Measurements from ENCODE around the gene MYOG. TPM values are rescaled to one million over a fixed set of nuclear protein-coding genes. Genes with fewer than 3 reads are reported as not detected.

Gene MYOG
- total and polyA plus RNA-seq, 2 of the 4 experiments (the other 2 are of a cell fraction): not detected

GRCh38 chr1:203074610-203075009 lies 11.2 kb downstream of the MYOG start:
- Histone ChIP-seq H3K4me2 (ENCODE audit: low read depth, low read length) (no peak overlapping the region), H3K79me1 (ENCODE audit: low read depth in 1 of 2, low read length in 2 of 2) (no peaks in the 10 kb centered on the region), H3K23ac (ENCODE audit: low read depth, low read length) (no peak overlapping the region), H3K27ac (ENCODE audit: insufficient read depth, low read length) (no peak overlapping the region), H2BK15ac (ENCODE audit: low read depth, low read length) (no peak overlapping the region), H3K27me3 (ENCODE audit: control insufficient read depth, insufficient read depth, low read length) (peaks cover 21% of the 10 kb centered on the region; the same call in 1 of the 2 replicates), H3K56ac (ENCODE audit: extremely low read depth, insufficient read depth, low read length) (no peak overlapping the region), H3K9me3 (ENCODE audit: control insufficient read depth, insufficient read depth, low read length) (no peaks in the 10 kb centered on the region), H4K20me1 (ENCODE audit: insufficient read depth, low read length) (no peaks in the 10 kb centered on the region), H3K4me1 (ENCODE audit: control insufficient read depth, insufficient read depth, low read length) (no peaks in the 10 kb centered on the region), H4K8ac (ENCODE audit: low read depth in 2 of 2, low read length in 2 of 2) (no peak overlapping the region), H4K91ac (ENCODE audit: insufficient read depth, low read depth, low read length) (no peak overlapping the region), H3K4ac (ENCODE audit: low read depth, low read length) (no peak overlapping the region), H4K5ac (ENCODE audit: low read depth, low read length) (no peak overlapping the region), H2BK20ac (ENCODE audit: low read depth, low read length) (no peak overlapping the region), H2BK5ac (ENCODE audit: low read depth, low read length, poor library complexity, severe bottlenecking) (no peak overlapping the region), H3K36me3 (ENCODE audit: control insufficient read depth, insufficient read depth, low read length) (peaks cover 10% of the 10 kb centered on the region), H3K4me3 (ENCODE audit: insufficient read depth, low read depth, low read length) (no peak overlapping the region), H3K9ac (ENCODE audit: low read depth, low read length) (no peak overlapping the region), H2BK120ac (ENCODE audit: low read depth, low read length) (no peak overlapping the region), H2AFZ (replicated peaks; ENCODE audit: low read length, poor library complexity) (no peak overlapping the region), H3K14ac (replicated peaks; ENCODE audit: low read depth, low read length) (no peak overlapping the region), H3K9me1 (ENCODE audit: insufficient read depth, low read length) (no peaks in the 10 kb centered on the region), H3K18ac (ENCODE audit: low read depth, low read length) (no peak overlapping the region), H2AK5ac (ENCODE audit: low read depth, low read length) (no peak overlapping the region), H2AK9ac (replicated peaks; ENCODE audit: low read depth, low read length, poor library complexity) (no peak overlapping the region)
- ChIA-PET CTCF (no interaction called here), POLR2A (ENCODE audit: unreplicated experiment) (no interaction called here)
- no peak for DNase-seq
- no peak for ATAC-seq (ENCODE audit: low read depth)
- no TSS peak for BruUV-seq (replicated peaks)
- intact Hi-C loops (cut with micrococcal nuclease) (no loop called here), dilution Hi-C loops (cut with HindIII; ENCODE audit: low sequenced_read_pairs, unreplicated experiment) (no loop called here), in situ Hi-C loops (cut with MboI; ENCODE audit: low sequenced_read_pairs) (no loop called here)
- TF ChIP-seq CTCF (conservative IDR thresholded peaks at IDR 0.05; ENCODE audit: low read depth, low read length) (no peak), POLR2A (IDR thresholded peaks at IDR 0.05; ENCODE audit: low read depth, low read length) (no peak), CHD1 (IDR thresholded peaks at IDR 0.05; ENCODE audit: low read depth, low read length) (no peak), USF2 (IDR thresholded peaks at IDR 0.05; ENCODE audit: low read depth, low read length) (no peak), SMC3 (IDR thresholded peaks at IDR 0.05; ENCODE audit: low read depth, low read length) (no peak), BHLHE40 (IDR thresholded peaks at IDR 0.05; ENCODE audit: low read depth, low read length) (no peak), RAD21 (IDR thresholded peaks at IDR 0.05; ENCODE audit: low read length) (no peak), MXI1 (IDR thresholded peaks at IDR 0.05; ENCODE audit: borderline replicate concordance, low read depth, low read length) (no peak), NFE2L2 (IDR thresholded peaks at IDR 0.05; ENCODE audit: low read depth, low read length) (no peak), RFX5 (IDR thresholded peaks at IDR 0.05; ENCODE audit: low read depth, low read length) (no peak)

Measured in IMR-90 (cell line).